Endothelial cell of umbilical vein (primary cell): ENCODE data around the gene FTO. TPM values are rescaled to one million over a fixed set of nuclear protein-coding genes. Genes with fewer than 3 reads are reported as not detected.

Experiments
- BruUV-seq: library from RNA; stranded (reverse); fragments of 400-500 nt; replicated peaks from 2 replicates; lab custom pipeline; 2021; lab: Mats Ljungman, UMichigan
- CTCF ChIA-PET: fragments of 300-600, 350-600 bp; sonication (Branson Sonifier 250); formaldehyde crosslinking; loops from one replicate; lab custom pipeline; 2021; ENCODE audit warnings: antibody characterized with exemption, inconsistent platforms; lab: Charles Lee
- POLR2A ChIA-PET: fragments of 300-600, 350-600 bp; sonication (Branson Sonifier 250); formaldehyde crosslinking; loops from one replicate; lab custom pipeline; 2021; ENCODE audit warnings: antibody characterized with exemption, inconsistent platforms; lab: Charles Lee
- DNase-seq: peaks from one replicate; pipeline ENCODE4 v3.0.0-alpha.2; 2011; ENCODE audit warnings: low read depth, low spot score
- FAIRE-seq: peaks from 2 replicates; lab custom pipeline; 2011; peaks lifted over from hg19 to GRCh38; lab: Jason Lieb, UNC
- H2AFZ ChIP-seq: 2 replicates; pipeline ENCODE4 v1.6.0; 2012; ENCODE audit warnings: low read depth, low read length, control low read depth, inconsistent platforms
- H3K27ac ChIP-seq: 2 replicates; pipeline ENCODE4 v1.5.1; 2011; ENCODE audit warnings: low read depth, mild to moderate bottlenecking, control low read depth, low read length, moderate library complexity; ENCODE audit not compliant: insufficient read depth
- H3K27me3 ChIP-seq, 2 experiments: 2 replicates each; pipeline versions ENCODE4 v1.6.0 to v1.6.1; 2011; ENCODE audit warnings: low read length in 2 of 2, mixed read lengths in 1 of 2; ENCODE audit not compliant: control insufficient read depth in 2 of 2, insufficient read depth in 2 of 2
- H3K36me3 ChIP-seq, 2 experiments: 2 replicates in 1 of 2; 3 replicates in 1 of 2; pipeline ENCODE4 v1.5.1; 2011; ENCODE audit warnings: low read length in 2 of 2, mild to moderate bottlenecking in 1 of 2, moderate library complexity in 1 of 2; ENCODE audit not compliant: control insufficient read depth in 2 of 2, insufficient read depth in 2 of 2; ENCODE audit errors: extremely low read depth in 1 of 2
- H3K4me1 ChIP-seq: 3 replicates; pipeline ENCODE4 v1.5.1; 2011; ENCODE audit warnings: mild to moderate bottlenecking, low read length; ENCODE audit not compliant: control insufficient read depth, insufficient read depth; ENCODE audit errors: extremely low read depth
- H3K4me2 ChIP-seq: 2 replicates; pipeline ENCODE4 v1.6.1; 2011; ENCODE audit warnings: low read length, control low read depth, mixed read lengths; ENCODE audit not compliant: insufficient read depth
- H3K4me3 ChIP-seq, 3 experiments: fragments of 200-600 bp in 1 of 3; sonication (generic), shearing (Covaris generic) in 1 of 3; replicated peaks in 1 of 3; 2 replicates each; pipeline ENCODE4 v1.5.1; 2011 to 2016; ENCODE audit warnings: control low read depth in 3 of 3, low read length in 3 of 3, mild to moderate bottlenecking in 2 of 3, inconsistent platforms in 1 of 3, low read depth in 1 of 3, moderate library complexity in 1 of 3; ENCODE audit not compliant: insufficient read depth in 1 of 3
- H3K79me2 ChIP-seq: 2 replicates; pipeline ENCODE4 v1.6.0; 2012; ENCODE audit warnings: low read length, inconsistent platforms; ENCODE audit not compliant: control insufficient read depth, insufficient read depth
- H3K9ac ChIP-seq: replicated peaks from 2 replicates; pipeline ENCODE3; 2011; ENCODE audit warnings: low read length, control low read depth; ENCODE audit not compliant: insufficient read depth; ENCODE audit errors: extremely low read depth
- H3K9me1 ChIP-seq: replicated peaks from 3 replicates; pipeline ENCODE4 v1.6.0; 2011; ENCODE audit warnings: mild to moderate bottlenecking, low read length; ENCODE audit not compliant: control insufficient read depth, insufficient read depth; ENCODE audit errors: extremely low read depth
- H3K9me3 ChIP-seq: replicated peaks from 2 replicates; pipeline ENCODE4 v1.5.1; 2012; ENCODE audit warnings: low read length, inconsistent platforms; ENCODE audit not compliant: control insufficient read depth, insufficient read depth
- H4K20me1 ChIP-seq: replicated peaks from 2 replicates; pipeline ENCODE3; 2011; ENCODE audit warnings: mild to moderate bottlenecking, low read length; ENCODE audit not compliant: control insufficient read depth, insufficient read depth; ENCODE audit errors: extremely low read depth
- CTCF ChIP-seq, 2 donors: IDR thresholded peaks; 1 replicate in 1 of 2; 2 replicates in 1 of 2; pipeline ENCODE4 v1.5.1; 2011; ENCODE audit warnings: low read length in 2 of 2, mild to moderate bottlenecking in 2 of 2, moderate library complexity in 2 of 2, control low read depth in 1 of 2, inconsistent platforms in 1 of 2, low read depth in 1 of 2; ENCODE audit not compliant: insufficient read depth in 1 of 2; ENCODE audit errors: extremely low read depth in 1 of 2
- EZH2 ChIP-seq: IDR thresholded peaks from 2 replicates; pipeline ENCODE4 v1.6.1; 2012; ENCODE audit warnings: borderline replicate concordance, low read depth, mild to moderate bottlenecking, moderate library complexity, low read length, inconsistent platforms; ENCODE audit not compliant: severe bottlenecking
- FOS ChIP-seq: IDR thresholded peaks from 2 replicates; pipeline ENCODE4 v1.6.1; 2011; ENCODE audit warnings: mild to moderate bottlenecking, low read length, moderate library complexity, borderline replicate concordance; ENCODE audit not compliant: insufficient read depth
- GATA2 ChIP-seq: IDR thresholded peaks from 2 replicates; pipeline ENCODE4 v1.7.0; 2011; ENCODE audit warnings: low read depth, mild to moderate bottlenecking, moderate library complexity, mixed read lengths, low read length; ENCODE audit not compliant: insufficient read length, insufficient read depth
- JUN ChIP-seq: IDR thresholded peaks from 2 replicates; pipeline ENCODE4 v1.6.1; 2011; ENCODE audit warnings: borderline replicate concordance, low read depth; ENCODE audit not compliant: insufficient read length, insufficient read depth
- MAX ChIP-seq: IDR thresholded peaks from 2 replicates; pipeline ENCODE4 v1.6.1; 2011; ENCODE audit not compliant: insufficient read depth, insufficient read length
- MYC ChIP-seq: IDR thresholded peaks from one replicate; pipeline ENCODE4 v1.6.1; 2011; ENCODE audit warnings: mild to moderate bottlenecking, low read depth, low read length
- POLR2A ChIP-seq: IDR thresholded peaks from 2 replicates; pipeline ENCODE4 v1.6.1; 2012; ENCODE audit warnings: low read depth, mild to moderate bottlenecking, control low read depth, low read length
- POLR2AphosphoS5 ChIP-seq: IDR thresholded peaks from 2 replicates; pipeline ENCODE4 v1.6.1; 2012; ENCODE audit warnings: low read depth, mild to moderate bottlenecking, control low read depth, low read length, moderate library complexity; ENCODE audit not compliant: insufficient read depth
- dilution Hi-C: fragments of 300-500 bp; cut with MboI; formaldehyde crosslinking; loops from one replicate; pipeline ENCODE4 v1.15.0; 2019; ENCODE audit warnings: low sequenced_read_pairs; ENCODE audit not compliant: extremely low pct_ligation_motif_present
- intact Hi-C: fragments of 100-400 bp; cut with micrococcal nuclease; formaldehyde crosslinking; loops from one replicate; pipeline ENCODE4 v1.10.0; 2022
- polyA plus RNA-seq, 4 experiments: library from polyadenylated mRNA; depleted of rRNA in 3 of 4; stranded (reverse) in 3 of 4; unstranded in 1 of 4; fragments of >200 nt; gene quantifications; 2 replicates each; pipeline versions ENCODE4 v1.2.1 to v1.2.3, GENCODE V29; 2011 to 2012; ENCODE audit warnings: missing spikeins in 1 of 4
- total RNA-seq: library from RNA; stranded (reverse); gene quantifications from 2 replicates; pipeline ENCODE4 v1.2.3, GENCODE V29; 2021

Gene FTO
- total and polyA plus RNA-seq, 2 donors (not counting 3 experiments of a cell fraction or from before 2014, with no cell fraction given), result 48.6 to 87.1 TPM

GRCh38 chr16:54129810-54130209 is 425.9 kb downstream of the FTO start:
- POLR2A ChIA-PET, result no interaction called here
- dilution Hi-C loops, result no loop called here

GRCh38 chr16:54135361-54136275 is 431.7 kb downstream of the FTO start:
- Histone ChIP-seq H3K4me3 (no peak overlapping the region), H3K9ac (peak overlapping the region; percentile 46)
- POLR2A ChIA-PET, result no interaction called here

More at GRCh38 chr16:54129810-54130209, 425.9 kb downstream of the FTO start:
- Histone ChIP-seq H3K9me3 (no peaks in the 10 kb centered on the region), H4K20me1 (no peaks in the 10 kb centered on the region), H3K4me1 (no peaks in the 10 kb centered on the region), H3K9me1 (no peaks in the 10 kb centered on the region), H2AFZ (no peak overlapping the region), H3K36me3 (no peaks in the 10 kb centered on the region), H3K27ac (no peak overlapping the region), H3K4me2 (no peak overlapping the region), H3K4me3 (no peak overlapping the region), H3K9ac (no peak overlapping the region), H3K79me2 (no peaks in the 10 kb centered on the region), H3K27me3 (peaks cover 0 to 2% of the 10 kb centered on the region in 2 experiments)
- CTCF ChIA-PET, result interaction anchor here (0.9 kb wide), 1 partner anchor 426 kb away, joined by 3 read pairs; the partner anchor contains the start of genes FTO and RPGRIP1L
- no TSS peak for BruUV-seq
- intact Hi-C loops, result no loop called here
- TF ChIP-seq POLR2AphosphoS5 (no peak), MAX (no peak), JUN (no peak)
- DNase-seq, result no peak
- FAIRE-seq, result no peak

More at GRCh38 chr16:54135361-54136275, 431.7 kb downstream of the FTO start:
- peak; percentile 33 for TF ChIP-seq JUN
- TF ChIP-seq MAX, result no peak
- TF ChIP-seq CTCF (IDR thresholded peaks at IDR 0.05; ENCODE audit: extremely low read depth in 1 of 2, insufficient read depth in 1 of 2, low read depth in 1 of 2, low read length in 2 of 2), result no peak
- TF ChIP-seq MYC, result no peak
- no peak for TF ChIP-seq EZH2
- TF ChIP-seq GATA2, result peak; percentile 87
- no peak for TF ChIP-seq POLR2A
- TF ChIP-seq FOS, result peak; percentile 64
- FAIRE-seq (peak; percentile 79), DNase-seq (peak; percentile 51)
- dilution Hi-C loops, result no loop called here
- Histone ChIP-seq H3K4me2 (peak overlapping the region; percentile 65), H3K79me2 (no peaks in the 10 kb centered on the region), H3K27me3 (no peaks in the 10 kb centered on the region), H3K9me3 (no peaks in the 10 kb centered on the region), H3K9me1 (no peaks in the 10 kb centered on the region), H2AFZ (peak overlapping the region; percentile 85), H4K20me1 (no peaks in the 10 kb centered on the region), H3K27ac (peak overlapping the region; percentile 93), H3K36me3 (no peaks in the 10 kb centered on the region), H3K4me1 (peaks cover 16% of the 10 kb centered on the region)
- CTCF ChIA-PET, result interaction anchor here (0.7 to 1.4 kb wide), 3 partner anchors 43 to 586 kb away, joined by 3 to 4 read pairs (median 3); no protein-coding TSS in a partner anchor
- no TSS peak for BruUV-seq
- intact Hi-C loops, result loop anchor here (2.0 kb wide), 1 partner anchor 59 kb away; no protein-coding TSS in a partner anchor
